Measurements from ENCODE around the gene CLN5. TPM values are rescaled to one million over a fixed set of nuclear protein-coding genes. Genes with fewer than 3 reads are reported as not detected.

The CLN5 gene
- total RNA-seq, 1 experiment from 2014 or later, result 20.1 TPM

GRCh38 chr13:77036279-77036678 is 44.4 kb downstream of the CLN5 start:
- H3K36me3 Mint-ChIP-seq (ENCODE audit: insufficient read depth, unreplicated experiment), result no peaks in the 10 kb centered on the region
- no peak for DNase-seq
- no peak overlapping the region for H3K27ac Mint-ChIP-seq (ENCODE audit: unreplicated experiment)
- no peaks in the 10 kb centered on the region for H3K36me3 ChIP-seq (ENCODE audit: control insufficient read depth, insufficient read depth, low read length)
- ChIA-PET CTCF (no interaction called here), POLR2A (no interaction called here)
- peaks cover 3% of the 10 kb centered on the region for H3K27me3 Mint-ChIP-seq (ENCODE audit: insufficient read depth, unreplicated experiment)
- no peak for TF ChIP-seq CTCF (IDR thresholded peaks at IDR 0.05; ENCODE audit: insufficient read depth in 1 of 2, low read depth in 1 of 2, low read length in 1 of 2, severe bottlenecking in 1 of 2, unreplicated experiment in 1 of 2)
- BruUV-seq (replicated peaks), result no TSS peak
- intact Hi-C loops (cut with micrococcal nuclease; ENCODE audit: unreplicated experiment), result no loop called here
- H3K4me3 ChIP-seq (ENCODE audit: low read depth, low read length), result no peak overlapping the region
- no peaks in the 10 kb centered on the region for H3K27me3 ChIP-seq (replicated peaks; ENCODE audit: control insufficient read depth, insufficient read depth, low read length)
- H3K9me3 ChIP-seq, result no peaks in the 10 kb centered on the region
- no peaks in the 10 kb centered on the region for H3K4me1 Mint-ChIP-seq (ENCODE audit: low read depth, unreplicated experiment)
- H3K9me3 Mint-ChIP-seq (ENCODE audit: unreplicated experiment), result peaks cover 10% of the 10 kb centered on the region
- no peaks in the 10 kb centered on the region for H3K4me1 ChIP-seq
- no peak overlapping the region for H3K4me3 Mint-ChIP-seq (ENCODE audit: unreplicated experiment)

- Mint-ChIP-seq H3K4me1 (ENCODE audit: low read depth, unreplicated experiment) (peaks cover 10% of the 10 kb centered on the region), H3K9me3 (ENCODE audit: unreplicated experiment) (peaks cover 10% of the 10 kb centered on the region), H3K27me3 (ENCODE audit: insufficient read depth, unreplicated experiment) (no peaks in the 10 kb centered on the region), H3K27ac (ENCODE audit: unreplicated experiment) (no peak overlapping the region), H3K4me3 (ENCODE audit: unreplicated experiment) (no peak overlapping the region), H3K36me3 (ENCODE audit: insufficient read depth, unreplicated experiment) (no peaks in the 10 kb centered on the region)
- intact Hi-C loops (cut with micrococcal nuclease; ENCODE audit: unreplicated experiment), result no loop called here
- ChIA-PET POLR2A (no interaction called here), CTCF (no interaction called here)
- Histone ChIP-seq H3K4me1 (peaks cover 4% of the 10 kb centered on the region; the same call in 1 of the 2 replicates), H3K9me3 (no peaks in the 10 kb centered on the region), H3K27me3 (replicated peaks; ENCODE audit: control insufficient read depth, insufficient read depth, low read length) (no peaks in the 10 kb centered on the region), H3K4me3 (ENCODE audit: low read depth, low read length) (no peak overlapping the region), H3K36me3 (ENCODE audit: control insufficient read depth, insufficient read depth, low read length) (no peaks in the 10 kb centered on the region)
- BruUV-seq (replicated peaks), result no TSS peak
- no peak for DNase-seq
- no peak for TF ChIP-seq CTCF (IDR thresholded peaks at IDR 0.05; ENCODE audit: insufficient read depth in 1 of 2, low read depth in 1 of 2, low read length in 1 of 2, severe bottlenecking in 1 of 2, unreplicated experiment in 1 of 2)
These were observed 47.1 kb downstream of the CLN5 start for GRCh38 chr13:77038907-77039480.

GRCh38 chr13:77040076-77040475 is 48.2 kb downstream of the CLN5 start:
- H3K4me3 Mint-ChIP-seq (ENCODE audit: unreplicated experiment), result no peak overlapping the region
- no peaks in the 10 kb centered on the region for H3K36me3 Mint-ChIP-seq (ENCODE audit: insufficient read depth, unreplicated experiment)
- Histone ChIP-seq H3K36me3 (ENCODE audit: control insufficient read depth, insufficient read depth, low read length) (no peaks in the 10 kb centered on the region), H3K4me3 (ENCODE audit: low read depth, low read length) (no peak overlapping the region), H3K4me1 (peaks cover 4% of the 10 kb centered on the region; the same call in 1 of the 2 replicates), H3K27me3 (replicated peaks; ENCODE audit: control insufficient read depth, insufficient read depth, low read length) (no peaks in the 10 kb centered on the region), H3K9me3 (no peaks in the 10 kb centered on the region)
- intact Hi-C loops (cut with micrococcal nuclease; ENCODE audit: unreplicated experiment), result loop anchor here (5.0 kb wide), 1 partner anchor 287 kb away; the partner anchor contains the start of gene MYCBP2
- CTCF ChIA-PET, result no interaction called here
- H3K27ac Mint-ChIP-seq (ENCODE audit: unreplicated experiment), result no peak overlapping the region
- no TSS peak for BruUV-seq (replicated peaks)
- DNase-seq, result no peak
- peaks cover 10% of the 10 kb centered on the region for H3K4me1 Mint-ChIP-seq (ENCODE audit: low read depth, unreplicated experiment)
- POLR2A ChIA-PET, result no interaction called here
- TF ChIP-seq CTCF (IDR thresholded peaks at IDR 0.05; ENCODE audit: insufficient read depth in 1 of 2, low read depth in 1 of 2, low read length in 1 of 2, severe bottlenecking in 1 of 2, unreplicated experiment in 1 of 2), result no peak
- H3K9me3 Mint-ChIP-seq (ENCODE audit: unreplicated experiment), result peaks cover 10% of the 10 kb centered on the region
- no peaks in the 10 kb centered on the region for H3K27me3 Mint-ChIP-seq (ENCODE audit: insufficient read depth, unreplicated experiment)
